Activated CD4-positive, alpha-beta T cell treated with anti-CD3 and anti-CD28 coated beads, Interleukin-10, Interleukin-2, amounts not matched to agents 100 ng/mL and 50 ng/mL, durations not matched to agents 16 hours and 8 hours (primary cell): ENCODE measurements around the gene ITGB5.
"Not testable (repeated sequence)": the region's sequence is repeated elsewhere in the genome, so short reads cannot be mapped to it uniquely, and the experiment has no call there.

Source experiments
- DNase-seq: peaks from one replicate; pipeline ENCODE4 v3.0.0-alpha.2; 2020

The ITGB5 gene

GRCh38 chr3:124812291-124813265 lies 74.6 kb downstream of the ITGB5 start:
- DNase-seq, result peak; percentile 34

- no peak for DNase-seq
Observed at GRCh38 chr3:124811436-124811835, 75.7 kb downstream of the ITGB5 start.

- no peak for DNase-seq
Observed at GRCh38 chr3:124810970-124811369, 76.2 kb downstream of the ITGB5 start.

- no peak for DNase-seq
Observed at GRCh38 chr3:124809039-124809438, 78.1 kb downstream of the ITGB5 start.

- no peak for DNase-seq
Observed at GRCh38 chr3:124805671-124806070, 81.5 kb downstream of the ITGB5 start.

- no peak for DNase-seq
Observed at GRCh38 chr3:124804875-124805274, 82.3 kb downstream of the ITGB5 start.

- no peak for DNase-seq
Observed at GRCh38 chr3:124802702-124803101, 84.5 kb downstream of the ITGB5 start.

GRCh38 chr3:124802061-124802698 lies 85.0 kb downstream of the ITGB5 start:
- no peak for DNase-seq

GRCh38 chr3:124800511-124801258 lies 86.5 kb downstream of the ITGB5 start:
- DNase-seq, result no peak

- DNase-seq, result no peak
Observed at GRCh38 chr3:124800076-124800475, 87.1 kb downstream of the ITGB5 start.

- DNase-seq, result no peak
Observed at GRCh38 chr3:124799676-124800075, 87.5 kb downstream of the ITGB5 start.

- no peak for DNase-seq
Observed at GRCh38 chr3:124797426-124797945, 89.7 kb downstream of the ITGB5 start.

- DNase-seq, result no peak
Observed at GRCh38 chr3:124796477-124796876, 90.7 kb downstream of the ITGB5 start.

- no peak for DNase-seq
Observed at GRCh38 chr3:124793054-124793739, 94.0 kb downstream of the ITGB5 start.

- DNase-seq, result no peak
Observed at GRCh38 chr3:124792341-124793040, 94.7 kb downstream of the ITGB5 start.

GRCh38 chr3:124791639-124792151 lies 95.5 kb downstream of the ITGB5 start:
- DNase-seq, result peak; percentile 16

- no peak for DNase-seq
Observed at GRCh38 chr3:124791142-124791541, 96.0 kb downstream of the ITGB5 start.

GRCh38 chr3:124789103-124789502 lies 98.1 kb downstream of the ITGB5 start:
- DNase-seq, result not testable (repeated sequence)

GRCh38 chr3:124788254-124788745 lies 98.9 kb downstream of the ITGB5 start:
- DNase-seq, result no peak

- DNase-seq, result peak; percentile 27
Observed at GRCh38 chr3:124787476-124788195, 99.5 kb downstream of the ITGB5 start.
